NCI-H446 (cell line): Measurements from ENCODE around the gene RAB20.
"Not testable (repeated sequence)": the region's sequence is repeated elsewhere in the genome, so short reads cannot be mapped to it uniquely, and the experiment has no call there.

ENCODE experiments used
- DNase-seq, 2 experiments: peaks; one replicate each; lab custom pipeline; 2025; lab: John Stamatoyannopoulos, UW

The RAB20 gene

GRCh38 chr13:110575322-110576069 is 14.0 kb upstream of the RAB20 start:
- no peak for DNase-seq

DNA sequence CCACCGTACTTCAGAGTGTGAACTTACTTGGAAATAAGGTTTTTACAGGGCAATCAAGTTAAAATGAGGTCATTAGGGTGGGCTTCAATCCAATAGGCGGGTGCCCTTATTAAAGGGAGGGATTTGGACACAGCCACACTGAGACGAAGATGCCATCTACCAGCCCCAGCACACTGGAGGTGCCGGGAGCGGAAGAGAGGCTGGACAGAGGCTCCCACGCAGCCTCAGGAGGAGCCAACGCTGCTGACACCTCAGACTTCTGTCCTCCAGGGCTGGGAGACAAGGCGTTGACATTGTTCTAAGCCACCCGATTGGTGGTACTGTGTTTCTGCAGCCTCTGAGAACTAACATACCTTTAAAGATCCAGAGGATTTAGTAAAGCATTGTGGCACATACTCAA is 12.6 kb upstream of the RAB20 start:
- DNase-seq = no peak

DNA sequence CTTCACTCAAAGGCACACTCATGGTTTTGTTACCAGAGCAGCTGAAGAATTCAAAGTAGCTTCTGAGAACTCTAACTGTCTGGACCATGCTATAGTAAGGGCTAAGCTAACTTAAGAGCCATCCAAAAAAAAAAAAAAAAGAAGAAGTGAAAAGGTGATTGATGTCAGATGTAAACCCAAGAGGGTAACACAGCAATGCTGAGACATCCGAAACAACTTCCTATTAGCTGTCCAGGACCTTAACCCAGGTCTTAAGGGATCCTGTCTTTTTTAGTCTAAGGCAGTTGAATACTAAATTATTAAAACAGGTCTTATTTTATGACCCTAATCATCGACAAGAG is 11.2 kb upstream of the RAB20 start:
- no peak for DNase-seq

GRCh38 chr13:110571896-110572777 is 10.6 kb upstream of the RAB20 start:
- no peak for DNase-seq

- no peak for DNase-seq
Observed at GRCh38 chr13:110570886-110571285, 9.4 kb upstream of the RAB20 start.

GRCh38 chr13:110569962-110570361 is 8.4 kb upstream of the RAB20 start:
- DNase-seq = not testable (repeated sequence)

DNA sequence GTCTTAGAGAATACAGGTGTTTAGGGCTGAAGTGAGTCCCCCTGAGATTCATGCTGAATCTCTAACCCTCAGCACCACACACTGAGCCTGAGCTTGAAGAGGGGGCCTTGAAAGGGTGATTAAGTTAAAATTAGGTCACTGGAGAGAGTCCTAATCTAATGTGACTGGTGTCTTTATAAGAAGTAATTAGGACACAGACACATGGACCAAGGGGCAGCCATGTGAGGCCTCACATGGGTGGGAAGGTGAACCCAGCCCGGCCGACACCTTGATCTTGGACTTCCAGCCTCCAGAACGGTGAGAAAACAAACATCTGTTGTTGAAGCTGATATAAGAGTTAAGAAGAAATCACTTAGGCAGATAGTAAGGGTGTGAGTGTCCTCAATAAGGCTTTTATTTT is 7.1 kb upstream of the RAB20 start:
- no peak for DNase-seq

DNA sequence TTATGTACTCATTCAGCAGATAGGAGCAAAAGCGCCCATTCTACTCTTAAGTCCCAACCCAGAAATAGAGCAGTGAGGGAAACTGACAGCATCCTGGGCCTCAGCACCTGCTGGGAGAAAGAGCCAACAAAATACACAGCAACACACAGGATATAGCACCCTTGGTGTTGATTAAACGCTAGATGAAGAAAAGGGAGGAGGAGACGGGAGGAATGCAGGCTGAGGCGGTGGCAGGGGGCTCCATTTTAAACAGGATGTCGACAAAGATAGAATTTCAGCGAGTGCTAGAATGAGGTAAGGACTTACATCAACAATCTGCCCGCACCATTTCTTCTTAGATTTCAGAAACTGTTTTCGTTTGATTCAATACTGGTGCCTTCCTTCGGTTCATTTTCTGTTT is 4.6 kb upstream of the RAB20 start:
- DNase-seq = no peak

- DNase-seq = no peak
Observed at GRCh38 chr13:110565296-110565695, 3.8 kb upstream of the RAB20 start.

- no peak for DNase-seq
Observed at GRCh38 chr13:110564472-110564985, 3.0 kb upstream of the RAB20 start.

DNA sequence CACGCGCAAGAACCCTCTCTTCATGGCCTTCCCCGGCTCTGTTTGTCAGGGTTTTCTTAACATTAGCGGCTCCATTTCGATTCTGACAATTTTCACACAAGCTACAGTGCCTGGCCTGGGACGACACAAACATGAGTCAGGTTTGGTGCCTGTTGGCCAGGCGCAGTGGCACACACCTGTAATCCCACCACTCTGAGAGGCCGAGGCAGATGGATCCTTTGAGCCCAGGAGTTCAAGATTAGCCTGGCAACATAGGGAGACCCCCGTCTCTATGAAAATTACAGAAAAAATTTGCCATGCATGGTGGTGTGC is 1.9 kb upstream of the RAB20 start:
- DNase-seq = no peak

DNA sequence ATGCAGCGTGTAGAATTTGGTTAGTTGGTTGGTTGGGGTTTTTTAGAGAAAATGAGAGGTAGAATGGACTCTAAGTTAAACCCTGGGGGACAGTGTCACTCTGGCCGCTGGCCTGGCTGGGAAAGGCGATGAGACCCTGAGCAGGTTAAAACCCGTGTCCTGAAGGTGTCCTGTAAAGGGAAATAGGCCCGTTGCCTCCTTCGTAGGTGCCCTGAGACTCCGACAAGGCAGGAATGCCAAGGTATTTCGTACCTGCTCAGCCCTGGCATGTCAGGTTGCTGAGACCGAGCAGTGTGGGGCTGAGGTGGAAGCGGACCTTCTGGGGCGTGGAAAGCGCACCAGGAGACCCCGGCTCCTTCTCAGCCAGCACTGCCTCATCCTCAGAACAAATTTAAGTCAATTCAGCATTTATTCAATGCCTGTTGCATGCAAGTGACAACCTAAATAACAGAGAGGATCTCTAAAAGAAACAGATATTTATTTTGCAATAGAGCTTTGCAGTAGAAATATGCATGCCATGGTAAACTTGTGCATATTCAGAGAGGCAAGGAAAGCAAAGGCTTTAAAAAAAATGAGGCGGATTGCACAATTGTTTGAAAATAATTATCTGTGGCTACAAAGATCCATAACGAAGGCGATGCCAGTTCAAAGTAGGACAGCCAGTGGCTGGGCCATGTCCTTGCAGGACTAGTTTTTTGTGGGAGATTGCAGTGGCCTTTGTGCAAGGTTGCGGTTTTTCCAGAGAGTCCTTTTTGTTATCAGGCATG is 1.4 kb upstream of the RAB20 start:
- DNase-seq = no peak

GRCh38 chr13:110562036-110562597 is 595 bp upstream of the RAB20 start:
- no peak for DNase-seq

DNA sequence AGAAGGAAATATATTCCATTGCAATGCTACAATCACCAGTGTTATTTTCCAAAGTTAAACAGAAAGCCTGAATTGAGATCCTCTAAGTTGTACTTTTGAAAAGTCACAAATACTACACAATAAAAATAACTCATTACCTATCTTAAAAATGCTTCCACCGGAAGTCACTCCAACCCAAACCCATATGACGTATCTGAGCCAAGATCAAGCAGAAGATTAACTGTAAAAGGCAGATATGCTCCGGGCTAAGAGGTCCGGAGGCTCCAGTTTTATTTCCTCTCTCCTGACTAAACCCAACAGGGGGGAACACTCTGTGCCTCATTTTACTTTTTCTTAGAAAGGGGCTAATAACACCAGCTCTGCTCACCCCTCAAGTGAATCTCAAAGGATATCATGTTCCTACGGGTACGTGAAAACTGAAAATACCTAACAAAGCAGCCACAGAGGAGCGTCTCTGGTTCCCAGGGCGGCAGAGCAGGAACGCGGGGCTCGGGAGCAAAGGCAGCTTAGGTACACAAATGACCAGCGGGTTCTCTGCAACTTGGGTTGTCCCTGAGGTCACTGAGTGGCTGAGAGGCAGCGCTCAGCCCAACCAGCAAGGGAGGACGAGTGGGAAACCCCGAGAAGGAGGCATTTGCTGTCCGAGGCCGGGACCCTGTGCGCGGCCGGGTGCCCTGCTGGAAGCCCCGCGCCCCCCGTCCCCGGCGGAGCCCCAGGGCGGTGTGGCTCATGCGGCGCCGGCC is 750 bp downstream of the RAB20 start:
- DNase-seq = no peak

DNA sequence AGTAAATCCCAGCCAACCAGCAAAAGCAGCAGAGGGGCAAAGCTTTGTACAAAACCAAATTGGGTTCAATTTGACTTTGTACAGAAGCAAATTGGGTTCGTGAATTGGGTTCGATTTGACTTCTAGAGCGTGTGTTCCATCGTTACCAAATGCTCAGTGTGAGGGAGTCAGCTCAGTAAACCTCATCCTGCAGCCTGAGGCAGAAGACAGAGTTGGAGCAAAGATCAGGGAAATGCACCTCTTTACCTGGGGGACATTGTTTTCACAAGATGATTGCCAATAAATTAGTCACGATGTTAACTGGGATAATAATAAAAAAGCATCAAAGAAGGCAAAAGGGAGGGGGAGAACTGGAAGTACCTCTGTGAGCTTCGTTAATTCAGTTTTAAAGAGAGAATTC is 1.5 kb downstream of the RAB20 start:
- DNase-seq = no peak

DNA sequence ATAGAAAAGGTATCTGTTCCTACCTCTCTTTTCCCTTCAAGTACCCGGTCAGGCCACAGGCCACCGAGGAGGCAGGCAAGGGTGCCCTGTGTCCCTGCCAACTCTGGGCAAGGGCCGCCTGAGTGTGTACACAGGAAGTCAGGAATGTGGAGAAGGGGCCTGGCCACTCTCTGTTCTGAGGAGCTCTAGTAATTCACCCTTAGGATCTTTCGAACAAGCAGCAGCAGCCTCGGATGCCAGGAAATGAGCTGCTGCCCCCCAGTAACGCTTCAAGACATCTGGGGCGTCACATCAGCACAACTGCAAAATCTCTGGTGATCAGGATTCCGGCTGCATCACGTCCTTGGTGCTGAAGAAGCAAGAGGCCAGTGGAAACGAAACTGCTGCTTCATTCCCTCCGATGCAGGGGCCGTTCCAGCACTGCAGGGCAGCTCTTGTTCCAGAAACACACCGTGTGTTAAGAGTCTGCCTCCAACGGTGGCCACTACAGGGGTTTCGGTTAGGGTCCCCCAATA is 2.0 kb downstream of the RAB20 start:
- no peak for DNase-seq

DNA sequence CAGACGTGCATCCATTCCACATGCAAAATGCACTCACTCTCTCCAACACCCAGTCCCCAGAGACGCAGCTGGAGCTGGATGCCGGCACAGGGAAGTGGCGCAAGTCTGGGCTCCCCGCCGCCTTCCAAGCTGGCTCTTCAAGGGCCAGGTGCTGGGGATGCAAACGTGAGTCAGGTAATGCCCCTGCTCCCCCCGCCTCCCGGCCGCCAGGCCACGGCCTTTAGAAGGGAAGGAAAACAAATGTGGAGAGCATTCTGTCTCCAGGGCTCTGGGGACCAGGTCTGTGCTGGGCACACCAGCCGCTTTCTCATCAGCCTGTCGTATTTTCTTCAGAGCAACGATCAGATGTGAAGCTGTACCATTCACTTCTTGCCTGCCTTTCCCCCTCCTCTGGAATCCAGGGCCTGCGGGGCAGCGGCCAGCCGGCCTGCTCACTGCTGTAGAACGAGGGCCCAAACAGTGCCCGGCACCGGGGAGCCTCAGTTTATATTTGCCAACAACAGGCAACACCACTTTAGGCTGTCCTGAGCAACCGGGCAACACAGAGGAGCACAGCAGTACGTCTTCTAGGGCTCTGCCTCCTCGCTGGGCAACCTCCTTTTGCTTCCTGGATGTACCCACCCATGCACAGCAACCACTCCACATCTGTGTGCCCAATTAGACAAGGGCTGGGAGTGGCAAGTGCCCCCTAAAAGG is 3.8 kb downstream of the RAB20 start:
- no peak for DNase-seq

DNA sequence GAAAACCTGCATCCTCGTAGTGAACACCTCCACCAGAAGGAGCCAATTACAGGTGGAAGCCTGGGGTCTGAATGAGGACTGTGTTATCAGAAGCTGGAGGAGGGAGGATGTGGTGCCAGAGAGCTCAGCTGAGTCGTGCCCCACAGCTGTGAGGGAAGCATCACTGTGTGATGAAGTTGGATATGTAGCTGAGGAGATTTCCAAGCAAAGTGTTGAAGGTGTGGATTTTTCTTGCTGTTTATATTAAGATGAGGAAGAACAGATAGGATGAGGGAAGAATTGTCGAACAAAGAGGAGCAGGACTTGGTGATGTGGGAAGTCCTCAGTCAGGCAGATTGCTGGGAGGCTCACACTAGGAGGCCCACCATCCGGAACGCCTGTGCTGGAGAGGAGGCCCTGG is 4.4 kb downstream of the RAB20 start:
- no peak for DNase-seq

DNA sequence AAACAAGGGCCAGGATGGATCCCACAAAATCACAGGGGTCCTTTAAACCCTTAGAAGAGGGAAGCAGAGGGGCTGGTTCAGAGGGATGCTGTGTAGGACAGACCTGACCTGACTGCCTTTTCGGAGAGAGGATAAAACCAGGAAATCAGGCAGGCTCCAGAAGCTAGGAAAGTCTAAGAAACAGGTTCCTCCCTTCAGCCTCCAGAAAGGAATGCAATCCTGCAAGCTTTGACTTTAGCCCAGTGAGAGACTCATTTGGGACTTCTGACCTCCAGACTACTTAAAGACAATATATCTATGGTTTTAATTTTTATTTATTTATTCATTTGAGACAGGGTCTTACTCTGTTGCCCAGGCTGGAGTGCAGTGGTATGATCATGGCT is 5.3 kb downstream of the RAB20 start:
- no peak for DNase-seq

DNA sequence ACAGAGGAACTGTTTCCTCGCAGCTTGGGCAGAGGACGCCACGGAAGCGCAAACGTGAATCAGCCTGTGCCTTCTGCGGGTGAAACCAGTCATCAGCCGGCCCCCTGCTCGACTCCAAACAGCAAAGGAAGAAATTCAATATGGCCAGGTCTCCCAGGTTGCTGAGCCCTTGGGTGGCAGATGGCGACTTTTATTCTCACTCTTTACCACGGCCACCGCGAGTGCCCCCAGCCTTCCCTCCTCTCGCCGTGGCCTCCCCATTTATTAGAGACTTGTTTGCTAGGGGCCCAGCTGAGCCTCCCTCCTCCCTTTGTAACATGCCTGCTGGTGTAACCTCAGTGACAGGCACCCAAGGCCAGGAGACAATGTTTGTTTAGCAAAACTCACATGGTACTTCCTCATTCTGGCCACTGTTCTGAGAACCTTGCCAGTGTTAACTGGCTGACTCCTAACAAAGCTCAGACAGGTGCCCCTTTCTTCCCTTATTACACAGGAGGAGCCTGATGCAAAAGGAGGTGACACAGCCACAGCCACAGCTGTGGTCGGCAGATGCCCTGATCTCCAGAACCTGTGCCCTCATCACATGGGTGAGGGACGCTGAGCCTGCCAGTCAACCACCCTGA is 5.8 kb downstream of the RAB20 start:
- DNase-seq = no peak
